ENCODE data around the gene CALY. TPM values are rescaled to one million over a fixed set of nuclear protein-coding genes. Genes with fewer than 3 reads are reported as not detected.

CALY gene
- total RNA-seq, 4 donors from 2014 or later = 1.6 to 3.6 (median 2.3) TPM

DNA sequence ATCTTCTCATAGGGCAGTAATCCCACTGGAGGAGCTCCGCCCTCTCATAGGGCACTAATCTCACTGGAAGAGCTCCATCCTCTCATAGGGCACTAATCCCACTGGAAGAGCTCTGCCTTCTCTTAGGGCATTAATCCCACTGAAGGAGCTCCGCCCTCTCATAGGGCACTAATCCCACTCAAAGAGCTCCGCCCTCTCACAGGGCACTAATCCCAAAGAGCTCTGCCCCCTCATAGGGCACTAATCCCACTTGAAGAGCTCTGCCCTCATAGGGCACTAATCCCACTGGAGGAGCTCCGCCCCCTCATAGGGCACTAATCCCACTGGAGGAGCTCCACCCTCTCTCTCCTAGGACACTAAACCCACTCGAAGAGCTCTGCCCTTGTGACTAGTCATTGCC, 24.5 kb upstream of the CALY start:
- TF ChIP-seq POLR2A (IDR thresholded peaks at IDR 0.05; ENCODE audit: low read depth) (no peak), EP300 (IDR thresholded peaks at IDR 0.05) (no peak), POLR2AphosphoS5 (IDR thresholded peaks at IDR 0.05) (no peak)
- TF ChIP-seq, protein P1, sequence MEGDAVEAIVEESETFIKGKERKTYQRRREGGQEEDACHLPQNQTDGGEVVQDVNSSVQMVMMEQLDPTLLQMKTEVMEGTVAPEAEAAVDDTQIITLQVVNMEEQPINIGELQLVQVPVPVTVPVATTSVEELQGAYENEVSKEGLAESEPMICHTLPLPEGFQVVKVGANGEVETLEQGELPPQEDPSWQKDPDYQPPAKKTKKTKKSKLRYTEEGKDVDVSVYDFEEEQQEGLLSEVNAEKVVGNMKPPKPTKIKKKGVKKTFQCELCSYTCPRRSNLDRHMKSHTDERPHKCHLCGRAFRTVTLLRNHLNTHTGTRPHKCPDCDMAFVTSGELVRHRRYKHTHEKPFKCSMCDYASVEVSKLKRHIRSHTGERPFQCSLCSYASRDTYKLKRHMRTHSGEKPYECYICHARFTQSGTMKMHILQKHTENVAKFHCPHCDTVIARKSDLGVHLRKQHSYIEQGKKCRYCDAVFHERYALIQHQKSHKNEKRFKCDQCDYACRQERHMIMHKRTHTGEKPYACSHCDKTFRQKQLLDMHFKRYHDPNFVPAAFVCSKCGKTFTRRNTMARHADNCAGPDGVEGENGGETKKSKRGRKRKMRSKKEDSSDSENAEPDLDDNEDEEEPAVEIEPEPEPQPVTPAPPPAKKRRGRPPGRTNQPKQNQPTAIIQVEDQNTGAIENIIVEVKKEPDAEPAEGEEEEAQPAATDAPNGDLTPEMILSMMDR (IDR thresholded peaks at IDR 0.05) = no peak
- Histone ChIP-seq H3K36me3 (peaks cover 19 to 49% (median 45%) of the 10 kb centered on the region in 4 donors), H3K9me3 (no peaks in the 10 kb centered on the region), H3K4me1 (peaks cover 17 to 23% (median 17%) of the 10 kb centered on the region in 4 donors), H3K27me3 (peaks cover 0 to 16% (median 8%) of the 10 kb centered on the region in 4 donors), H3K4me3 (no peak overlapping the region), H3K27ac (replicated peaks in 1 of 4) (no peak overlapping the region)
- DNase-seq (ENCODE audit: extremely low spot score) = no peak
- WGBS = 88% methylated on average over 5 of the region's 5 CpGs
- intact Hi-C loops (cut with DNase I) = no loop called here

DNA sequence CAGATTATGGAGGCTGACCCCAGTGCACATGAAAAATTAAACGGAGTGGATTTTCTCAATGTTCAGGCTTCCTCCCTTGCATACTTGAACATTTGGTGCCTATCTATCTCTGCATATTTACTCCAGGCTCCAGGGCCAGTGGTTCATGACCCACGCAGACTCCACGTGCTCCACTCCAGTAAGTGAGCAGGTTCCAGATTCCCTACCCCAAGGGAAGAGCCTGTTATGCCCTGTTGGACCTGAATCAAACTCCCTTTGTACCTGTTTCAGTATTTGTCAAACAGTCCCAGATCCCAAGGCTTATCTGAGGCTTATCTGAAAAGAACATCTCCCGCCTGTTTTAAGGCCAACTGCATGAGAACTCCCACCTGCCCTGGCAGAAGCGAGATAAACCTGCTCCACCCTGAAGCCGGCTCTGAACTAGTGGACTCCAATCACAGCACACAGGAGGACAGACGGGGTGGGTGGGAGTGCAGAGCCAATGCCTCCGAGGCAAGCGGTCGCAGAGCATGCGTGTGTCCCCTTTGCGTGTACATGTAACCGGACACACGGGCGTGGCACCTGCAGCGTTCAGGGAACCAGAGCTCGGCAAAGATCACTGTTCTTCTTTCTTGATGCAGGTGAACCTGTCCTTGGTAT, 23.4 kb upstream of the CALY start:
- intact Hi-C loops (cut with DNase I) = no loop called here
- H3K4me1 ChIP-seq = peaks cover 17 to 23% (median 18%) of the 10 kb centered on the region in 4 donors
- H3K9me3 ChIP-seq = no peaks in the 10 kb centered on the region
- no peak overlapping the region for H3K4me3 ChIP-seq
- DNase-seq (ENCODE audit: extremely low spot score) = no peak
- no peak overlapping the region for H3K27ac ChIP-seq (replicated peaks in 1 of 4)
- TF ChIP-seq EP300 (IDR thresholded peaks at IDR 0.05) (no peak), POLR2A (IDR thresholded peaks at IDR 0.05; ENCODE audit: low read depth) (no peak), POLR2AphosphoS5 (IDR thresholded peaks at IDR 0.05) (no peak)
- TF ChIP-seq, protein P1 (IDR thresholded peaks at IDR 0.05) = no peak
- 90% methylated on average over 17 of the region's 17 CpGs for WGBS
- peaks cover 8 to 38% (median 35%) of the 10 kb centered on the region in 4 donors for H3K36me3 ChIP-seq
- H3K27me3 ChIP-seq = peaks cover 0 to 28% (median 10%) of the 10 kb centered on the region in 4 donors

- H3K4me3 ChIP-seq = no peak overlapping the region
- no peaks in the 10 kb centered on the region for H3K9me3 ChIP-seq
- H3K27ac ChIP-seq (replicated peaks in 1 of 4) = no peak overlapping the region
- TF ChIP-seq, protein P1 (IDR thresholded peaks at IDR 0.05) = no peak
- TF ChIP-seq POLR2AphosphoS5 (IDR thresholded peaks at IDR 0.05) (no peak), EP300 (IDR thresholded peaks at IDR 0.05) (no peak), POLR2A (IDR thresholded peaks at IDR 0.05; ENCODE audit: low read depth) (no peak)
- intact Hi-C loops (cut with DNase I) = no loop called here
- peaks cover 0 to 33% (median 10%) of the 10 kb centered on the region in 4 donors for H3K27me3 ChIP-seq
- H3K4me1 ChIP-seq = peaks cover 16 to 23% (median 17%) of the 10 kb centered on the region in 4 donors
- peaks cover 3 to 33% (median 30%) of the 10 kb centered on the region in 4 donors for H3K36me3 ChIP-seq
- WGBS = 45% methylated on average over 5 of the region's 6 CpGs
- no peak for DNase-seq (ENCODE audit: extremely low spot score)
Observed at GRCh38 chr10:133359554-133359971, 22.9 kb upstream of the CALY start.

- Histone ChIP-seq H3K27me3 (peaks cover 0 to 39% (median 10%) of the 10 kb centered on the region in 4 donors), H3K36me3 (peaks cover 0 to 27% (median 23%) of the 10 kb centered on the region in 4 donors), H3K27ac (replicated peaks in 1 of 4) (peak overlapping the region in 2 of 4 donors; percentile 52 to 63), H3K4me3 (no peak overlapping the region), H3K4me1 (peaks cover 16 to 23% (median 17%) of the 10 kb centered on the region in 4 donors), H3K9me3 (no peaks in the 10 kb centered on the region)
- intact Hi-C loops (cut with DNase I) = no loop called here
- 81% methylated on average over 10 of the region's 11 CpGs for WGBS
- DNase-seq (ENCODE audit: extremely low spot score) = no peak
- TF ChIP-seq EP300 (IDR thresholded peaks at IDR 0.05) (no peak), POLR2A (IDR thresholded peaks at IDR 0.05; ENCODE audit: low read depth) (no peak), POLR2AphosphoS5 (IDR thresholded peaks at IDR 0.05) (no peak)
- TF ChIP-seq, protein P1 (IDR thresholded peaks at IDR 0.05) = no peak
Observed at GRCh38 chr10:133358925-133359310, 22.2 kb upstream of the CALY start.

Data from esophagus muscularis mucosa (tissue), 4 donors.